ENCODE results near the gene WDR18.

DNA sequence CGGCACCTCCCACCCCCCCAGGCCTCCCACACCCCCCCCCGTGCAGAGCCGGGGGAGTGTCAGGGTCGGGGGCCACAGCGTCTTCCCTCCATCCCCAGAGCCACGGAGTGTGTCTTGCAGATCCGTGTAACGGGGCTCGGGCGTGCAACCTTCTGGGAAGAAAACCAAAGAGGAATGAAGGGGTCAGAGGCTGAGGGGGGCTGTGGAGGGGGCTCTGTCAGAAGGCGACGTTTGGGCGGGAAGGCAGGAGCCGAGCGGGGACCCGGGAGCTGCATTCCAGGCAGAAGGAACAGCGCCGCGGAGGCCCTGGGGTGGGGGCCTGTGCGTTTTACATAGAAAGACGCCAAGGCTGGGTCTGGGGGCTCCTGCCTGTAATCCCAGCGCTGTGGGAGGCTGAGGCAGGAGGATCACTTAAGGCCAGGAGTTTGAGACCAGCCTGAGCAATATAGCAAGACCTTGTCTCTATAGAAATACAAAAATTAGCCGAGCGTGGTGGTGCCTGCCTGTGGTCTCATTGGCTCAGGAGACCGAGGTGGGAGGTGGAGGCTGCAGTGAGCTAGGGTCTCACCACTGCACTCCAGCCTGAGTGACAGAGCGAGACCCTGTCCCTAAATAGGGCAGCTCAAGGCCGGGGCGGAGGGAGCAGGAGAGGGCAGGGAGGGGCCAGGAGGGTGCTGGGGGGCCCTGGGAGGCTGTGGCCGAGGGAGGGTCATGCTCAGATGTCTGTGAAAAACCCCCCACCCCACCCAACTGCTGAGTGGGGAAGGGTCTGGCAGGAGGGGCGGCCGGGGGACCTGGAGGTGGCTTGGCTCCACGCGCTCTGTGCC is 30.5 kb upstream of the WDR18 start:
- no peak for TF ChIP-seq FOS (IDR thresholded peaks at IDR 0.05; ENCODE audit: low read depth, low read length)
- TF ChIP-seq MXI1 (IDR thresholded peaks at IDR 0.05; ENCODE audit: borderline replicate concordance, low read depth, low read length), result no peak
- TF ChIP-seq, protein P1, sequence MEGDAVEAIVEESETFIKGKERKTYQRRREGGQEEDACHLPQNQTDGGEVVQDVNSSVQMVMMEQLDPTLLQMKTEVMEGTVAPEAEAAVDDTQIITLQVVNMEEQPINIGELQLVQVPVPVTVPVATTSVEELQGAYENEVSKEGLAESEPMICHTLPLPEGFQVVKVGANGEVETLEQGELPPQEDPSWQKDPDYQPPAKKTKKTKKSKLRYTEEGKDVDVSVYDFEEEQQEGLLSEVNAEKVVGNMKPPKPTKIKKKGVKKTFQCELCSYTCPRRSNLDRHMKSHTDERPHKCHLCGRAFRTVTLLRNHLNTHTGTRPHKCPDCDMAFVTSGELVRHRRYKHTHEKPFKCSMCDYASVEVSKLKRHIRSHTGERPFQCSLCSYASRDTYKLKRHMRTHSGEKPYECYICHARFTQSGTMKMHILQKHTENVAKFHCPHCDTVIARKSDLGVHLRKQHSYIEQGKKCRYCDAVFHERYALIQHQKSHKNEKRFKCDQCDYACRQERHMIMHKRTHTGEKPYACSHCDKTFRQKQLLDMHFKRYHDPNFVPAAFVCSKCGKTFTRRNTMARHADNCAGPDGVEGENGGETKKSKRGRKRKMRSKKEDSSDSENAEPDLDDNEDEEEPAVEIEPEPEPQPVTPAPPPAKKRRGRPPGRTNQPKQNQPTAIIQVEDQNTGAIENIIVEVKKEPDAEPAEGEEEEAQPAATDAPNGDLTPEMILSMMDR (conservative IDR thresholded peaks at IDR 0.05; ENCODE audit: low read depth, low read length), result no peak
- TF ChIP-seq MAFK (IDR thresholded peaks at IDR 0.05; ENCODE audit: low read depth, low read length), result no peak
- TF ChIP-seq, protein P2, sequence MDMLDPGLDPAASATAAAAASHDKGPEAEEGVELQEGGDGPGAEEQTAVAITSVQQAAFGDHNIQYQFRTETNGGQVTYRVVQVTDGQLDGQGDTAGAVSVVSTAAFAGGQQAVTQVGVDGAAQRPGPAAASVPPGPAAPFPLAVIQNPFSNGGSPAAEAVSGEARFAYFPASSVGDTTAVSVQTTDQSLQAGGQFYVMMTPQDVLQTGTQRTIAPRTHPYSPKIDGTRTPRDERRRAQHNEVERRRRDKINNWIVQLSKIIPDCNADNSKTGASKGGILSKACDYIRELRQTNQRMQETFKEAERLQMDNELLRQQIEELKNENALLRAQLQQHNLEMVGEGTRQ (IDR thresholded peaks at IDR 0.05; ENCODE audit: low read depth, low read length), result no peak
